Caco-2 (cell line): Measurements from ENCODE around the gene GPC5. TPM values are rescaled to one million over a fixed set of nuclear protein-coding genes. Genes with fewer than 3 reads are reported as not detected.
"Not testable (repeated sequence)": the region's sequence is repeated elsewhere in the genome, so short reads cannot be mapped to it uniquely, and the experiment has no call there.

Source experiments
- BruUV-seq: library from RNA; stranded (reverse); fragments of 400-500 nt; replicated peaks from 2 replicates; lab custom pipeline; 2021; lab: Mats Ljungman, UMichigan
- CTCF ChIA-PET: fragments of 300-600 bp; sonication (Branson Sonifier 250); formaldehyde crosslinking; loops from one replicate; lab custom pipeline; 2022; ENCODE audit warnings: antibody characterized with exemption; lab: Charles Lee
- POLR2A ChIA-PET: fragments of 300-600 bp; sonication (Branson Sonifier 250); formaldehyde crosslinking; loops from one replicate; lab custom pipeline; 2022; ENCODE audit warnings: antibody characterized with exemption; lab: Charles Lee
- DNase-seq, 2 experiments: peaks; one replicate each; pipeline versions ENCODE4 v3.0.0 to v3.0.0-alpha.2; 2020 to 2022
- H3K27me3 ChIP-seq: replicated peaks from 2 replicates; pipeline ENCODE4 v1.6.0; 2011; ENCODE audit warnings: low read length; ENCODE audit not compliant: control insufficient read depth, insufficient read depth
- H3K36me3 ChIP-seq: 2 replicates; pipeline ENCODE4 v1.5.1; 2011; ENCODE audit warnings: low read length; ENCODE audit not compliant: control insufficient read depth, insufficient read depth
- H3K4me1 ChIP-seq: fragments of 250-450 bp; sonication (Bioruptor Pico); 2 replicates; pipeline ENCODE4 v1.5.1; 2020; ENCODE audit warnings: mild to moderate bottlenecking
- H3K4me3 ChIP-seq: 2 replicates; pipeline ENCODE4 v1.5.1; 2011; ENCODE audit warnings: low read depth, mild to moderate bottlenecking, control low read depth, low read length
- H3K9me3 ChIP-seq: fragments of 250-450 bp; sonication (Bioruptor Pico); 2 replicates; pipeline ENCODE4 v1.5.1; 2020; ENCODE audit warnings: mild to moderate bottlenecking, moderate library complexity
- H3K27ac Mint-ChIP-seq: one replicate; pipeline ENCODE4 v1.8.0; 2022; ENCODE audit warnings: mixed read lengths; ENCODE audit not compliant: unreplicated experiment
- H3K27me3 Mint-ChIP-seq: one replicate; pipeline ENCODE4 v1.8.0; 2022; ENCODE audit warnings: mixed read lengths; ENCODE audit not compliant: insufficient read depth, unreplicated experiment
- H3K36me3 Mint-ChIP-seq: one replicate; pipeline ENCODE4 v1.8.0; 2022; ENCODE audit warnings: mild to moderate bottlenecking, mixed read lengths; ENCODE audit not compliant: insufficient read depth, unreplicated experiment
- H3K4me1 Mint-ChIP-seq: one replicate; pipeline ENCODE4 v1.8.0; 2022; ENCODE audit warnings: low read depth, mixed read lengths; ENCODE audit not compliant: unreplicated experiment
- H3K4me3 Mint-ChIP-seq: one replicate; pipeline ENCODE4 v1.8.0; 2022; ENCODE audit warnings: mild to moderate bottlenecking, moderate library complexity, mixed read lengths; ENCODE audit not compliant: unreplicated experiment
- H3K9me3 Mint-ChIP-seq: one replicate; pipeline ENCODE4 v1.8.0; 2022; ENCODE audit warnings: mixed read lengths; ENCODE audit not compliant: unreplicated experiment
- CTCF ChIP-seq, 2 experiments: fragments of 200-600 bp in 1 of 2; IDR thresholded peaks; 1 replicate in 1 of 2; 2 replicates in 1 of 2; pipeline versions ENCODE4 v1.5.1 to v1.8.0; 2011 to 2022; ENCODE audit warnings: antibody characterized with exemption in 1 of 2, control low read depth in 1 of 2, inconsistent platforms in 1 of 2, low read depth in 1 of 2, low read length in 1 of 2, mild to moderate bottlenecking in 1 of 2, moderate library complexity in 1 of 2; ENCODE audit not compliant: insufficient read depth in 1 of 2, severe bottlenecking in 1 of 2, unreplicated experiment in 1 of 2
- intact Hi-C: fragments of 100-400 bp; cut with micrococcal nuclease; formaldehyde crosslinking; loops from one replicate; pipeline ENCODE4 v1.10.0; 2022; ENCODE audit not compliant: unreplicated experiment
- total RNA-seq: library from RNA; stranded (reverse); gene quantifications from 2 replicates; pipeline ENCODE4 v1.2.3, GENCODE V29; 2022

Gene GPC5
- total RNA-seq, 1 experiment from 2014 or later, result 4.1 TPM

GRCh38 chr13:92538164-92538563, 1139.7 kb downstream of the GPC5 start:
- Mint-ChIP-seq H3K36me3 (no peaks in the 10 kb centered on the region), H3K9me3 (no peaks in the 10 kb centered on the region), H3K4me1 (peaks cover 12% of the 10 kb centered on the region), H3K27me3 (no peaks in the 10 kb centered on the region), H3K4me3 (no peak overlapping the region), H3K27ac (no peak overlapping the region)
- Histone ChIP-seq H3K36me3 (no peaks in the 10 kb centered on the region), H3K4me1 (no peaks in the 10 kb centered on the region), H3K4me3 (no peak overlapping the region), H3K27me3 (no peaks in the 10 kb centered on the region), H3K9me3 (no peaks in the 10 kb centered on the region)
- intact Hi-C loops, result loop anchor here (10.0 kb wide), 1 partner anchor 183 kb away; no protein-coding TSS in a partner anchor
- TF ChIP-seq CTCF (IDR thresholded peaks at IDR 0.05; ENCODE audit: insufficient read depth in 1 of 2, low read depth in 1 of 2, low read length in 1 of 2, severe bottlenecking in 1 of 2, unreplicated experiment in 1 of 2), result no peak
- no TSS peak for BruUV-seq
- DNase-seq, result no peak
- ChIA-PET POLR2A (no interaction called here), CTCF (no interaction called here)

- H3K27me3 Mint-ChIP-seq, H3K27me3 ChIP-seq, H3K27ac Mint-ChIP-seq, H3K4me3 Mint-ChIP-seq, CTCF ChIA-PET, H3K9me3 Mint-ChIP-seq, BruUV-seq, DNase-seq, H3K36me3 ChIP-seq, POLR2A ChIA-PET, H3K4me3 ChIP-seq, H3K36me3 Mint-ChIP-seq, H3K9me3 ChIP-seq, H3K4me1 ChIP-seq: not testable (repeated sequence)
- intact Hi-C loops, result loop anchor here (10.0 kb wide), 1 partner anchor 184 kb away; no protein-coding TSS in a partner anchor
- H3K4me1 Mint-ChIP-seq, result peaks cover 12% of the 10 kb centered on the region
Measured at GRCh38 chr13:92539148-92539547, 1140.7 kb downstream of the GPC5 start.

- Mint-ChIP-seq H3K9me3 (peaks cover 9% of the 10 kb centered on the region), H3K4me1 (no peaks in the 10 kb centered on the region), H3K4me3 (no peak overlapping the region), H3K36me3 (no peaks in the 10 kb centered on the region), H3K27ac (no peak overlapping the region), H3K27me3 (no peaks in the 10 kb centered on the region)
- Histone ChIP-seq H3K4me1 (0 out of 2 replicates have a peak, but pooled peaks cover 11% of the 10 kb centered on the region), H3K27me3 (no peaks in the 10 kb centered on the region), H3K4me3 (no peak overlapping the region), H3K9me3 (no peaks in the 10 kb centered on the region), H3K36me3 (no peaks in the 10 kb centered on the region)
- BruUV-seq, result no TSS peak
- intact Hi-C loops, result no loop called here
- ChIA-PET CTCF (no interaction called here), POLR2A (no interaction called here)
- no peak for DNase-seq
- no peak for TF ChIP-seq CTCF (IDR thresholded peaks at IDR 0.05; ENCODE audit: insufficient read depth in 1 of 2, low read depth in 1 of 2, low read length in 1 of 2, severe bottlenecking in 1 of 2, unreplicated experiment in 1 of 2)
Measured at GRCh38 chr13:92547266-92547665, 1148.8 kb downstream of the GPC5 start.

- Mint-ChIP-seq H3K4me3 (no peak overlapping the region), H3K4me1 (no peaks in the 10 kb centered on the region), H3K27ac (no peak overlapping the region), H3K36me3 (no peaks in the 10 kb centered on the region), H3K9me3 (peaks cover 9% of the 10 kb centered on the region), H3K27me3 (no peaks in the 10 kb centered on the region)
- Histone ChIP-seq H3K4me1 (0 out of 2 replicates have a peak, but pooled peaks cover 11% of the 10 kb centered on the region), H3K4me3 (no peak overlapping the region), H3K36me3 (no peaks in the 10 kb centered on the region), H3K27me3 (no peaks in the 10 kb centered on the region), H3K9me3 (no peaks in the 10 kb centered on the region)
- DNase-seq, result no peak
- ChIA-PET POLR2A (no interaction called here), CTCF (no interaction called here)
- BruUV-seq, result no TSS peak
- no peak for TF ChIP-seq CTCF (IDR thresholded peaks at IDR 0.05; ENCODE audit: insufficient read depth in 1 of 2, low read depth in 1 of 2, low read length in 1 of 2, severe bottlenecking in 1 of 2, unreplicated experiment in 1 of 2)
- intact Hi-C loops, result no loop called here
Measured at GRCh38 chr13:92549276-92549675, 1150.9 kb downstream of the GPC5 start.
